DMS53 (cell line): ENCODE data around the gene MAU2.

Experiments used
- DNase-seq: peaks from one replicate; lab custom pipeline; 2025; lab: John Stamatoyannopoulos, UW

The MAU2 gene

GRCh38 chr19:19320361-19321140, at the start of gene MAU2, which contains the start of gene SUGP1:
Gene MAU2, plus strand, starts transcription at chr19:19320829. Its CDS starts 31 bp downstream, at chr19:19320860.
Gene SUGP1, minus strand, starts transcription at chr19:19320509. Its CDS starts 13 bp downstream, at chr19:19320496.
- peak; percentile 96 for DNase-seq

- no peak for DNase-seq
These were observed 48.6 kb upstream of the MAU2 start for GRCh38 chr19:19271828-19272599.

- DNase-seq, result no peak
These were observed 46.5 kb upstream of the MAU2 start for GRCh38 chr19:19274146-19274545.

GRCh38 chr19:19274716-19275565, 45.7 kb upstream of the MAU2 start:
- peak; percentile 45 for DNase-seq

- DNase-seq, result no peak
These were observed 44.2 kb upstream of the MAU2 start for GRCh38 chr19:19276386-19276785.

GRCh38 chr19:19276851-19277250, 43.8 kb upstream of the MAU2 start:
- DNase-seq, result no peak

- no peak for DNase-seq
These were observed 42.3 kb upstream of the MAU2 start for GRCh38 chr19:19278315-19278714.

- DNase-seq, result no peak
These were observed 41.5 kb upstream of the MAU2 start for GRCh38 chr19:19279062-19279612.

GRCh38 chr19:19279853-19280252, 40.8 kb upstream of the MAU2 start:
- DNase-seq, result no peak

GRCh38 chr19:19280561-19280960, 40.1 kb upstream of the MAU2 start:
- DNase-seq, result no peak

- no peak for DNase-seq
These were observed 34.9 kb upstream of the MAU2 start for GRCh38 chr19:19285686-19286085.

GRCh38 chr19:19292607-19293006, 28.0 kb upstream of the MAU2 start:
- DNase-seq, result no peak

GRCh38 chr19:19294914-19295313, 25.7 kb upstream of the MAU2 start:
- no peak for DNase-seq

GRCh38 chr19:19296953-19297689, 23.5 kb upstream of the MAU2 start:
- no peak for DNase-seq

GRCh38 chr19:19297759-19298158, 22.9 kb upstream of the MAU2 start:
- no peak for DNase-seq

GRCh38 chr19:19300613-19301012, 20.0 kb upstream of the MAU2 start:
- no peak for DNase-seq

- no peak for DNase-seq
These were observed 17.2 kb upstream of the MAU2 start for GRCh38 chr19:19303411-19303810.

GRCh38 chr19:19304186-19304965, 16.3 kb upstream of the MAU2 start:
- DNase-seq, result no peak

- DNase-seq, result no peak
These were observed 15.6 kb upstream of the MAU2 start for GRCh38 chr19:19305066-19305465.

- DNase-seq, result no peak
These were observed 14.9 kb upstream of the MAU2 start for GRCh38 chr19:19305696-19306095.
